Stimulated activated CD8-positive, alpha-beta memory T cell treated with anti-CD3 and anti-CD28 coated beads, Interleukin-12 subunit alpha, Interleukin-12 subunit beta, amount 100 ng/mL, for 24 hours (primary cell): ENCODE measurements around the gene KRT1.

Experiments used
- DNase-seq: peaks from one replicate; pipeline ENCODE4 v3.0.0-alpha.2; 2020; ENCODE audit errors: extremely low read depth

KRT1 gene

GRCh38 chr12:52660934-52661499, 19.2 kb downstream of the KRT1 start:
- no peak for DNase-seq

GRCh38 chr12:52659951-52660350, 20.3 kb downstream of the KRT1 start:
- no peak for DNase-seq

GRCh38 chr12:52659395-52659794, 20.8 kb downstream of the KRT1 start:
- DNase-seq, result no peak

GRCh38 chr12:52658196-52658595, 22.0 kb downstream of the KRT1 start:
- DNase-seq, result no peak

GRCh38 chr12:52657250-52657902, 22.8 kb downstream of the KRT1 start:
- no peak for DNase-seq

- no peak for DNase-seq
Measured at GRCh38 chr12:52656616-52657015, 23.6 kb downstream of the KRT1 start.

GRCh38 chr12:52655720-52656124, 24.5 kb downstream of the KRT1 start:
- no peak for DNase-seq

- no peak for DNase-seq
Measured at GRCh38 chr12:52655251-52655650, 25.0 kb downstream of the KRT1 start.

GRCh38 chr12:52651726-52652261, 28.4 kb downstream of the KRT1 start, which contains the start of gene KRT2:
Gene KRT2 (minus strand): TSS chr12:52652211. CDS start chr12:52652142, 69 bp downstream.
- no peak for DNase-seq

- DNase-seq, result no peak
Measured at GRCh38 chr12:52650520-52651081, 29.6 kb downstream of the KRT1 start.

GRCh38 chr12:52649066-52649465, 31.1 kb downstream of the KRT1 start:
- no peak for DNase-seq

GRCh38 chr12:52648012-52648550, 32.1 kb downstream of the KRT1 start:
- no peak for DNase-seq

- no peak for DNase-seq
Measured at GRCh38 chr12:52647601-52648000, 32.6 kb downstream of the KRT1 start.

GRCh38 chr12:52646613-52647012, 33.6 kb downstream of the KRT1 start:
- no peak for DNase-seq

GRCh38 chr12:52645982-52646381, 34.2 kb downstream of the KRT1 start:
- no peak for DNase-seq

GRCh38 chr12:52645120-52645761, 35.0 kb downstream of the KRT1 start:
- DNase-seq, result no peak

- DNase-seq, result no peak
Measured at GRCh38 chr12:52644078-52644415, 36.2 kb downstream of the KRT1 start.

GRCh38 chr12:52643233-52644077, 36.8 kb downstream of the KRT1 start:
- DNase-seq, result no peak

GRCh38 chr12:52641468-52641867, 38.7 kb downstream of the KRT1 start:
- DNase-seq, result no peak

GRCh38 chr12:52637299-52637698, 42.9 kb downstream of the KRT1 start:
- DNase-seq, result no peak

- no peak for DNase-seq
Measured at GRCh38 chr12:52636592-52637258, 43.5 kb downstream of the KRT1 start.
